ENCODE measurements around the gene CYP2B6. TPM values are rescaled to one million over a fixed set of nuclear protein-coding genes. Genes with fewer than 3 reads are reported as not detected.

Gene CYP2B6
- polyA plus RNA-seq (2013), result not detected

DNA sequence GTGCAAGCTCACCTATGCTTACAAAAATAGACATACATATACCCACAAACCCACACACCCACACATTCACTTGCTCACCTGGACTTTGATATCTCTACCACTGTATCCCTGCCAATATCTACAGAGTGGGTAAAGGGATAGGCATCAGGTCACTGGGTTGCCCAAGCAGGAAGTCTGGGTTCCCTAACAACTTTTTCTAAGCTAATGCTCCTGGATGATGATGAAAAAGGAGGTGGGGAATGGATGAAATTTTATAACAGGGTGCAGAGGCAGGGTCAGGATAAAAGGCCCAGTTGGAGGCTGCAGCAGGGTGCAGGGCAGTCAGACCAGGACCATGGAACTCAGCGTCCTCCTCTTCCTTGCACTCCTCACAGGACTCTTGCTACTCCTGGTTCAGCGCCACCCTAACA, at the start of gene CYP2B6:
Gene CYP2B6, plus strand, starts transcription at position 311 of the 410 bp plus-strand sequence. Its CDS starts 24 bp downstream, at position 335.
- no peaks in the 10 kb centered on the region for H3K4me1 ChIP-seq (ENCODE audit: control extremely low read depth in 1 of 4, control insufficient read depth in 4 of 4, insufficient read depth in 4 of 4, low read length in 3 of 4)
- ChIA-PET CTCF (interaction anchor here (1.2 kb wide), 1 partner anchor 10 kb away, joined by 3 read pairs; no protein-coding TSS in a partner anchor), POLR2A (no interaction called here)
- no peak within 1 kb of the TSS for H3K4me3 ChIP-seq (ENCODE audit: control insufficient read depth in 1 of 7, extremely low read depth in 1 of 7, insufficient read depth in 4 of 7, low read depth in 2 of 7, low read length in 6 of 7)
- WGBS (ENCODE audit: insufficient coverage), result 83% methylated on average over 1 of the region's 2 CpGs
- no peak for DNase-seq
- H3K36me3 ChIP-seq (ENCODE audit: control insufficient read depth in 4 of 4, insufficient read depth in 4 of 4, low read length in 3 of 4), result no peaks in the 10 kb centered on the region
- no peak within 1 kb of the TSS for H3K27ac ChIP-seq (ENCODE audit: insufficient read depth in 1 of 2, low read depth in 1 of 2, low read length in 2 of 2, poor library complexity in 1 of 2, severe bottlenecking in 2 of 2)
- H3K9me3 ChIP-seq (ENCODE audit: control extremely low read depth in 1 of 5, control insufficient read depth in 4 of 5, insufficient read depth in 2 of 5, low read depth in 1 of 5, low read length in 4 of 5), result peaks cover 0 to 4% (median 0%) of the 10 kb centered on the region in 5 experiments
- peaks cover 0 to 4% (median 0%) of the 10 kb centered on the region in 5 experiments for H3K27me3 ChIP-seq (replicated peaks in 2 of 5; ENCODE audit: control insufficient read depth in 4 of 5, insufficient read depth in 5 of 5, low read length in 4 of 5)

DNA sequence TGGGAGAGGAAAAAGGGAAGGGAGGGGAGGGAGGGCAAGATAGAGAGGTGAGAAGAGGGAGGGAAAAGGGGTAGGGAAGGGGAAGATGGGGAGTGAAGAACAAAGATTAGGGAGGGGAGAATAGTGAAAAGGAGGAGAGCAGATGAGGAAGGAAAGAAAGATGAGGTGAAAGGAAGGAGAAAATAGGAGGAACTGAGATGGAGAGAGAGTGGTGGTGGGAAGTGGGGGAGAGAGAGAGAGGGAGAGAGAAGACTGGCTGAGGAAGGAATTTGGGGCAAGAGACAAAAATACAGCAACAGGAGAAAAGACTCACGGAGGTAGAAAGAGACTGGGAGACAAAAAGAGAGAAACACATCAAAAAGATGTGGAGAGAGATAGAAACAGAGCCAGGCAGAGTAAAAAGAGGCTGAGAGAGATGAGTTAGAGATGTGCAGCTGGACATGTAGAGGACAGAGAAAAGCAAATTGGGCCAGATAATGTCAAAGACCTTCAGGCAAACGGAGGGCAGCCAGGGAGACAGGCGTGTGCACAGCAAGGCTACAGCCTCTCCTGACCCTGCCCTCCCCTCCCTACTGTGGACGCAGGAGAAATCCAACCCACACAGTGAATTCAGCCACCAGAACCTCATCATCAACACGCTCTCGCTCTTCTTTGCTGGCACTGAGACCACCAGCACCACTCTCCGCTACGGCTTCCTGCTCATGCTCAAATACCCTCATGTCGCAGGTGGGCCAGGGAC, 49.4 kb upstream of the CYP2B6 start:
- Histone ChIP-seq H3K27ac (ENCODE audit: insufficient read depth in 1 of 2, low read depth in 1 of 2, low read length in 2 of 2, poor library complexity in 1 of 2, severe bottlenecking in 2 of 2) (no peak overlapping the region), H3K9me3 (ENCODE audit: control extremely low read depth in 1 of 5, control insufficient read depth in 4 of 5, insufficient read depth in 2 of 5, low read depth in 1 of 5, low read length in 4 of 5) (peaks cover 0 to 6% (median 0%) of the 10 kb centered on the region in 5 experiments), H3K36me3 (ENCODE audit: control insufficient read depth in 4 of 4, insufficient read depth in 4 of 4, low read length in 3 of 4) (no peaks in the 10 kb centered on the region), H3K4me3 (ENCODE audit: control insufficient read depth in 1 of 7, extremely low read depth in 1 of 7, insufficient read depth in 4 of 7, low read depth in 2 of 7, low read length in 6 of 7) (no peak overlapping the region), H3K4me1 (ENCODE audit: control extremely low read depth in 1 of 4, control insufficient read depth in 4 of 4, insufficient read depth in 4 of 4, low read length in 3 of 4) (no peaks in the 10 kb centered on the region), H3K27me3 (replicated peaks in 2 of 5; ENCODE audit: control insufficient read depth in 4 of 5, insufficient read depth in 5 of 5, low read length in 4 of 5) (peaks cover 0 to 24% (median 0%) of the 10 kb centered on the region in 5 experiments)
- POLR2A ChIA-PET, result no interaction called here
- CTCF ChIA-PET, result no interaction called here
- no peak for DNase-seq
- WGBS (ENCODE audit: insufficient coverage), result 88% methylated on average over 9 of the region's 9 CpGs

DNA sequence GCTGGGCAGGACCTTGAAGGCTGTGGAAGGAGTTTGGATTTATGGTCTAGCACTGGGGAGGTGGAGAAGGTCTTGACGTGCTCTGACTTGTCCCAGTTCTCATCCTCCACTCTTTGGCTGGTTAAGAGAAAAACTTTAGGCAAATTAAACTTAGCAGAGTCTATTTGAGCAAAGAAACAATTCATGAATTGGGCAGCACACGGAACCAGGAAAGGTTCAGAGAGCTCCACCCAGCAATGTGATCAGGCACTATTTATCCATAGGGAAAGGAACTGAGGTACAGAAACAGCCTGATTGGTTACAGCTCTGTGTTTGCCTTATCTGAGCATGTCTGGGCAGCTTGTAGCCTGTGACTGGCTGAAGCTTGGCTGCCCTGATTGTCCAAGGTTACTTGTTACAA, 45.4 kb upstream of the CYP2B6 start:
- WGBS (ENCODE audit: insufficient coverage), result no CpG with 5 or more reads among the region's 2 CpGs
- Histone ChIP-seq H3K4me3 (ENCODE audit: control insufficient read depth in 1 of 7, extremely low read depth in 1 of 7, insufficient read depth in 4 of 7, low read depth in 2 of 7, low read length in 6 of 7) (no peak overlapping the region), H3K27ac (ENCODE audit: insufficient read depth in 1 of 2, low read depth in 1 of 2, low read length in 2 of 2, poor library complexity in 1 of 2, severe bottlenecking in 2 of 2) (no peak overlapping the region), H3K4me1 (ENCODE audit: control extremely low read depth in 1 of 4, control insufficient read depth in 4 of 4, insufficient read depth in 4 of 4, low read length in 3 of 4) (no peaks in the 10 kb centered on the region), H3K36me3 (ENCODE audit: control insufficient read depth in 4 of 4, insufficient read depth in 4 of 4, low read length in 3 of 4) (no peaks in the 10 kb centered on the region), H3K27me3 (replicated peaks in 2 of 5; ENCODE audit: control insufficient read depth in 4 of 5, insufficient read depth in 5 of 5, low read length in 4 of 5) (peaks cover 0 to 25% (median 0%) of the 10 kb centered on the region in 5 experiments), H3K9me3 (ENCODE audit: control extremely low read depth in 1 of 5, control insufficient read depth in 4 of 5, insufficient read depth in 2 of 5, low read depth in 1 of 5, low read length in 4 of 5) (peaks cover 0 to 6% (median 0%) of the 10 kb centered on the region in 5 experiments)
- DNase-seq, result no peak
- ChIA-PET POLR2A (no interaction called here), CTCF (no interaction called here)

DNA sequence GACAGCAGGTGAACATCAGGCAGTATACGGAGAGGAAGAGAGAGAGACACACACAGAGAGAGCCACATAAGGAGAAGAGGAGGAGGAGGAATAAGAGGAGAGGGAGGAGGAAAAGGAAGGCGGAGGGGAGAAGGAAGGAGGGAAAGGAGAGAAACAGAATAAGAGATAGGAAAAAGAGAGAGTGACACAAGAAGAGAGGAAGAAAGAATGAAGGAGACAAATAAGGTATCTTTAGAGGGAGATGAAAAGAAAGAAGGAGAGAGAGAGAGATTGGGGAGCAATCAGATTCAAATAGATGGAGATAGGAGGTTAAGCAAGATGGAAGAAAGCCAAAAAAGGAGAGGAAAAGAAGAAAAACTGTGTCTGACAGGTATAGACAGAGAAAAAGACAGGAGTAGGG, 44.0 kb upstream of the CYP2B6 start:
- Histone ChIP-seq H3K4me3 (ENCODE audit: control insufficient read depth in 1 of 7, extremely low read depth in 1 of 7, insufficient read depth in 4 of 7, low read depth in 2 of 7, low read length in 6 of 7) (no peak overlapping the region), H3K9me3 (ENCODE audit: control extremely low read depth in 1 of 5, control insufficient read depth in 4 of 5, insufficient read depth in 2 of 5, low read depth in 1 of 5, low read length in 4 of 5) (peaks cover 0 to 6% (median 4%) of the 10 kb centered on the region in 5 experiments), H3K27ac (ENCODE audit: insufficient read depth in 1 of 2, low read depth in 1 of 2, low read length in 2 of 2, poor library complexity in 1 of 2, severe bottlenecking in 2 of 2) (no peak overlapping the region), H3K4me1 (ENCODE audit: control extremely low read depth in 1 of 4, control insufficient read depth in 4 of 4, insufficient read depth in 4 of 4, low read length in 3 of 4) (no peaks in the 10 kb centered on the region), H3K36me3 (ENCODE audit: control insufficient read depth in 4 of 4, insufficient read depth in 4 of 4, low read length in 3 of 4) (no peaks in the 10 kb centered on the region), H3K27me3 (replicated peaks in 2 of 5; ENCODE audit: control insufficient read depth in 4 of 5, insufficient read depth in 5 of 5, low read length in 4 of 5) (peaks cover 0 to 18% (median 0%) of the 10 kb centered on the region in 5 experiments)
- ChIA-PET CTCF (no interaction called here), POLR2A (no interaction called here)
- no peak for DNase-seq
- WGBS (ENCODE audit: insufficient coverage), result 96% methylated on average over 2 of the region's 2 CpGs

DNA sequence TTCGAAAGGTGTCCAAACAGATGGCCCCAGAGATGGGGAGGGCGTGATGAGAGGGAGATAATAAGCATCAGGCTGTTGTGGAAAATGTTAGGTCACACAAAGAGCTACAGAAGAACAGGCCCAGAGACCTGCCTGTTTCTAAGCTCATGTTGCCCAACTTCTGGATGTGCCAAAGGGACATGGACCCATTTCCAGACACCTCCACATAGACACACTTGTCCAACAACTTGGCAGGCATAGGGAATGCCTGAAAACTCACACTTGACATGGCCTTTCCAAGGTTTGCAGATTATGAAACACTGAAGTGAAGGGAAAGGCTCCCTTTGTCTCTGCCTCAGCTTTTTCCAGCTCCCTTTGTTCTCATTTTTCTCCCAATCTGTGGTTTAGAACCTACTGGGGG, 43.5 kb upstream of the CYP2B6 start:
- CTCF ChIA-PET, result no interaction called here
- no peaks in the 10 kb centered on the region for H3K4me1 ChIP-seq (ENCODE audit: control extremely low read depth in 1 of 4, control insufficient read depth in 4 of 4, insufficient read depth in 4 of 4, low read length in 3 of 4)

DNA sequence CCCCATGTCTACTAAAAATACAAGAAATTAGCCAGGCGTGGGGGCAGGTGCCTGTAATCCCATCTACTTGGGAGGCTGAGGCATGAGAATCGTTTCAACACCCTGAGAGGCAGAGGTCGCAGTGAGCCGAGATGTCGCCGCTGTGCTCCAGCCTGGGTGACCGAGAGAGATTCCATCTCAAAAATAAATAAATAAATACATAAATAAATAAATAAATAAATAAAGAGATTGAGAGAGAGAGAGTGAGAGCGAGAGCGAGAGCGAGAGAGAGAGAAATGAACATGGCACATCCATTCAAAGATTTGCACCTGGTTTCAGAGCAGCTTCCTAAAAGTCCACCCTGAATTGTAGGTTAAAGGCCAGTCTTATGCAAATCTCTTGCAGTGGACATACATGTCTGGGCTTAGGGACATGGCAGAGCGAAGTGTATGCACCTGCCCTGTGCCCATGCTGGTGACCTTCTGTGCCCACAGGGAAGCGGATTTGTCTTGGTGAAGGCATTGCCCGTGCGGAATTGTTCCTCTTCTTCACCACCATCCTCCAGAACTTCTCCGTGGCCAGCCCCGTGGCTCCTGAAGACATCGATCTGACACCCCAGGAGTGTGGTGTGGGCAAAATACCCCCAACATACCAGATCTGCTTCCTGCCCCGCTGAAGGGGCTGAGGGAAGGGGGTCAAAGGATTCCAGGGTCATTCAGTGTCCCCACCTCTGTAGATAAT, 42.3 kb upstream of the CYP2B6 start:
- peaks cover 0 to 19% (median 5%) of the 10 kb centered on the region in 5 experiments for H3K9me3 ChIP-seq (ENCODE audit: control extremely low read depth in 1 of 5, control insufficient read depth in 4 of 5, insufficient read depth in 2 of 5, low read depth in 1 of 5, low read length in 4 of 5)
- ChIA-PET CTCF (no interaction called here), POLR2A (no interaction called here)
- no peak for DNase-seq
- H3K27me3 ChIP-seq (replicated peaks in 2 of 5; ENCODE audit: control insufficient read depth in 4 of 5, insufficient read depth in 5 of 5, low read length in 4 of 5), result peaks cover 0 to 12% (median 0%) of the 10 kb centered on the region in 5 experiments
- no peak overlapping the region for H3K27ac ChIP-seq (ENCODE audit: insufficient read depth in 1 of 2, low read depth in 1 of 2, low read length in 2 of 2, poor library complexity in 1 of 2, severe bottlenecking in 2 of 2)
- WGBS (ENCODE audit: insufficient coverage), result 92% methylated on average over 7 of the region's 18 CpGs
- H3K4me1 ChIP-seq (ENCODE audit: control extremely low read depth in 1 of 4, control insufficient read depth in 4 of 4, insufficient read depth in 4 of 4, low read length in 3 of 4), result no peaks in the 10 kb centered on the region
- no peaks in the 10 kb centered on the region for H3K36me3 ChIP-seq (ENCODE audit: control insufficient read depth in 4 of 4, insufficient read depth in 4 of 4, low read length in 3 of 4)
- H3K4me3 ChIP-seq (ENCODE audit: control insufficient read depth in 1 of 7, extremely low read depth in 1 of 7, insufficient read depth in 4 of 7, low read depth in 2 of 7, low read length in 6 of 7), result no peak overlapping the region

More for the DNA sequence above, 43.5 kb upstream of the CYP2B6 start:
- POLR2A ChIA-PET, result no interaction called here
- Histone ChIP-seq H3K36me3 (ENCODE audit: control insufficient read depth in 4 of 4, insufficient read depth in 4 of 4, low read length in 3 of 4) (no peaks in the 10 kb centered on the region), H3K4me3 (ENCODE audit: control insufficient read depth in 1 of 7, extremely low read depth in 1 of 7, insufficient read depth in 4 of 7, low read depth in 2 of 7, low read length in 6 of 7) (no peak overlapping the region), H3K27me3 (replicated peaks in 2 of 5; ENCODE audit: control insufficient read depth in 4 of 5, insufficient read depth in 5 of 5, low read length in 4 of 5) (peaks cover 0 to 16% (median 0%) of the 10 kb centered on the region in 5 experiments), H3K27ac (ENCODE audit: insufficient read depth in 1 of 2, low read depth in 1 of 2, low read length in 2 of 2, poor library complexity in 1 of 2, severe bottlenecking in 2 of 2) (no peak overlapping the region), H3K9me3 (ENCODE audit: control extremely low read depth in 1 of 5, control insufficient read depth in 4 of 5, insufficient read depth in 2 of 5, low read depth in 1 of 5, low read length in 4 of 5) (peaks cover 0 to 9% (median 4%) of the 10 kb centered on the region in 5 experiments)
- DNase-seq, result no peak
- no CpG with 5 or more reads among the region's 2 CpGs for WGBS (ENCODE audit: insufficient coverage)

DNA sequence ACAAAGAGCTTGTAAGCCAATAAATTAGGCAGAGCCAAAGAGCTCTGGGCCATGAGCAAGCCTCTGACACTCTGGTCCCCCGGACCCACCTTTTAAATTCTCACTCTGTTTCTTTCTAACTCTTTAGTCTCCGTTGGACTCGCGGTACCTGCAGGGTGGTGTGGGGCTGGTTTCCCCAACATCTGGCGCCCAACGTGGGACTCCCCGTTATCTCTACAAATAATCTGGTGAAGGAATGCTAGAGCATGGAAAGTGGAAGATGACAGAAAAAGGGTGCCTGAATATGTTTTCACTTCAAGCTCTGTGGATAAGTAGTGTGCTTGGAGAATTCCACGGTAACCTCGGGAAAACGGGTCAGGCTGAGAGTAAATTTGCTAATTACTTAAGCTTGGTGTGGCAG, 36.5 kb upstream of the CYP2B6 start:
- Histone ChIP-seq H3K4me1 (ENCODE audit: control extremely low read depth in 1 of 4, control insufficient read depth in 4 of 4, insufficient read depth in 4 of 4, low read length in 3 of 4) (no peaks in the 10 kb centered on the region), H3K36me3 (ENCODE audit: control insufficient read depth in 4 of 4, insufficient read depth in 4 of 4, low read length in 3 of 4) (no peaks in the 10 kb centered on the region), H3K9me3 (ENCODE audit: control extremely low read depth in 1 of 5, control insufficient read depth in 4 of 5, insufficient read depth in 2 of 5, low read depth in 1 of 5, low read length in 4 of 5) (peaks cover 2 to 36% (median 28%) of the 10 kb centered on the region in 5 experiments), H3K27ac (ENCODE audit: insufficient read depth in 1 of 2, low read depth in 1 of 2, low read length in 2 of 2, poor library complexity in 1 of 2, severe bottlenecking in 2 of 2) (no peak overlapping the region), H3K27me3 (replicated peaks in 2 of 5; ENCODE audit: control insufficient read depth in 4 of 5, insufficient read depth in 5 of 5, low read length in 4 of 5) (peaks cover 0 to 11% (median 6%) of the 10 kb centered on the region in 5 experiments), H3K4me3 (ENCODE audit: control insufficient read depth in 1 of 7, extremely low read depth in 1 of 7, insufficient read depth in 4 of 7, low read depth in 2 of 7, low read length in 6 of 7) (no peak overlapping the region)
- DNase-seq, result no peak
- WGBS (ENCODE audit: insufficient coverage), result 91% methylated on average over 8 of the region's 10 CpGs
- ChIA-PET POLR2A (no interaction called here), CTCF (no interaction called here)

All from common myeloid progenitor, CD34-positive (primary cell).